AG09309 (cell line): ENCODE data around the gene ENO4.

ENCODE experiments used
- DNase-seq: peaks from one replicate; pipeline ENCODE4 v3.0.0-alpha.2; 2010; ENCODE audit warnings: low read depth
- H3K4me3 ChIP-seq: 2 replicates; pipeline ENCODE4 v1.5.1; 2011; ENCODE audit warnings: mild to moderate bottlenecking, low read depth, low read length, moderate library complexity; ENCODE audit not compliant: control insufficient read depth
- CTCF ChIP-seq: IDR thresholded peaks from 2 replicates; pipeline ENCODE4 v1.5.1; 2011; ENCODE audit warnings: mild to moderate bottlenecking, low read depth, low read length, inconsistent platforms; ENCODE audit not compliant: insufficient read depth, control insufficient read depth; ENCODE audit errors: missing control alignments

ENO4 gene

GRCh38 chr10:116817178-116817577 lies 32.1 kb upstream of the ENO4 start:
- no peak for TF ChIP-seq CTCF
- no peak overlapping the region for H3K4me3 ChIP-seq
- DNase-seq: no peak

GRCh38 chr10:116817780-116818343 lies 31.4 kb upstream of the ENO4 start:
- no peak for DNase-seq
- TF ChIP-seq CTCF: no peak
- H3K4me3 ChIP-seq: no peak overlapping the region

- H3K4me3 ChIP-seq: no peak overlapping the region
- no peak for TF ChIP-seq CTCF
- DNase-seq: no peak
Observed at GRCh38 chr10:116819999-116820677, 29.2 kb upstream of the ENO4 start.

DNA sequence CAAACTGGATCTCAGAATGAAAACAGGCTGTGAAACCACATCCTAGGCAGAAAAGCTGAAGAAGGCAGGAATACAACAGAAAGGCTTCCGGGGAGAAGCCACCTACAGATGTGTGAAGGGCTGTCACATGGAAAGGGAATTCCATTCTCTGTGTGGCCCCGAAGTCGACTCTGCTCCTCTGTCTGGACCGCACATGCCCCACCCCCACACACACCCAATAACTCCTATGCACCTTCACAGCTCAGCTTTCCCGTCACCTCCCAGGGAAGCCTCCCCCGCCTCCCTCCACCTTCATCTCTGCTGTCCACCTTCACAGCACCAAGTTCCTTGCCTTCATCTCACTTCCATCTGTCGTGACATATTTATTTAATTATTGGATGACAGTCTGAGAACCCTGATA lies 23.4 kb upstream of the ENO4 start:
- no peak overlapping the region for H3K4me3 ChIP-seq
- DNase-seq: no peak
- no peak for TF ChIP-seq CTCF

- H3K4me3 ChIP-seq: no peak overlapping the region
- peak; percentile 43 for DNase-seq
- no peak for TF ChIP-seq CTCF
Observed at GRCh38 chr10:116826803-116827202, 22.5 kb upstream of the ENO4 start.

DNA sequence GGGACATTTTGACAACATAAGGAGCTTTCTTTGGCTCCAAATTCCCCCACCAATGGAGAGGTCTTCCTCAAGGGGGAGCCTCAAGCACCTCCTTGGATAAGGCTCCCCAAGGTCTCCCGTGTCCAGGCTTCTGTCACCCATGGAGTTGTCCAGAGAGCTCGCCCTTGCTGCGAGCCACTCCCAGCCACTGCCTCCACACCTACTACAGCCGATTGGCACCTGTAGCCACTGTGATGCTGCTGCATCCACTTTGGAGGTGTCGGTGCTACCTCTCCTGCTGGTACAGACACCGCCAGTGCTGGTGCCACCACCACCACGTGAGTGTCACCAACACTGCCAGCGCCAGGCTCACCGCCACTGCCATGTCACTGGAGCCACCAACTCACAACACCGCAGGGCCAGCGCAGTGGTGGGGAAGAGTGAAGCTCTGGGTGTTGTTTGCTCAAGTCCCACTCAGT lies 22.1 kb upstream of the ENO4 start:
- DNase-seq: no peak
- TF ChIP-seq CTCF: peak; percentile 26
- no peak overlapping the region for H3K4me3 ChIP-seq
